GM19324 (cell line): Measurements from ENCODE around the gene MAFG.

Experiments
- ATAC-seq: cut with Tn5 transposase; IDR thresholded peaks from one replicate; pipeline ENCODE4 v1.9.1; 2021; ENCODE audit warnings: mild to moderate bottlenecking, moderate library complexity; ENCODE audit not compliant: unreplicated experiment, low FRiP score

Gene MAFG

GRCh38 chr17:81925860-81926450 lies 1.6 kb downstream of the MAFG start:
- no peak for ATAC-seq

GRCh38 chr17:81924557-81925532 lies 2.7 kb downstream of the MAFG start:
- no peak for ATAC-seq

GRCh38 chr17:81923302-81924260 lies 4.0 kb downstream of the MAFG start:
- ATAC-seq = no peak

GRCh38 chr17:81922566-81923301 lies 4.8 kb downstream of the MAFG start:
- no peak for ATAC-seq

- ATAC-seq = no peak
Observed at GRCh38 chr17:81921996-81922565, 5.5 kb downstream of the MAFG start.

- ATAC-seq = no peak
Observed at GRCh38 chr17:81921537-81921862, 6.0 kb downstream of the MAFG start.

GRCh38 chr17:81920612-81921536 lies 6.7 kb downstream of the MAFG start:
- ATAC-seq = no peak

GRCh38 chr17:81918832-81919545 lies 8.5 kb downstream of the MAFG start:
- no peak for ATAC-seq

GRCh38 chr17:81918333-81918669 lies 9.2 kb downstream of the MAFG start:
- ATAC-seq = peak; percentile 13

- ATAC-seq = peak; percentile 66
Observed at GRCh38 chr17:81917565-81918332, 9.8 kb downstream of the MAFG start, which contains the start of gene SIRT7. SIRT7 (minus strand) TSS chr17:81918176; CDS start chr17:81918131, 45 bp downstream.

GRCh38 chr17:81916234-81917001 lies 11.1 kb downstream of the MAFG start:
- no peak for ATAC-seq

- no peak for ATAC-seq
Observed at GRCh38 chr17:81915331-81915730, 12.2 kb downstream of the MAFG start.

GRCh38 chr17:81914103-81914850 lies 13.3 kb downstream of the MAFG start:
- ATAC-seq = no peak

GRCh38 chr17:81913394-81914102 lies 14.0 kb downstream of the MAFG start:
- ATAC-seq = no peak
